ENCODE measurements around the gene ENTPD8. TPM values are rescaled to one million over a fixed set of nuclear protein-coding genes. Genes with fewer than 3 reads are reported as not detected.
"Not testable (repeated sequence)": the region's sequence is repeated elsewhere in the genome, so short reads cannot be mapped to it uniquely, and the experiment has no call there.

The ENTPD8 gene
- total and polyA plus RNA-seq, 5 experiments from 2014 or later, result not detected

DNA sequence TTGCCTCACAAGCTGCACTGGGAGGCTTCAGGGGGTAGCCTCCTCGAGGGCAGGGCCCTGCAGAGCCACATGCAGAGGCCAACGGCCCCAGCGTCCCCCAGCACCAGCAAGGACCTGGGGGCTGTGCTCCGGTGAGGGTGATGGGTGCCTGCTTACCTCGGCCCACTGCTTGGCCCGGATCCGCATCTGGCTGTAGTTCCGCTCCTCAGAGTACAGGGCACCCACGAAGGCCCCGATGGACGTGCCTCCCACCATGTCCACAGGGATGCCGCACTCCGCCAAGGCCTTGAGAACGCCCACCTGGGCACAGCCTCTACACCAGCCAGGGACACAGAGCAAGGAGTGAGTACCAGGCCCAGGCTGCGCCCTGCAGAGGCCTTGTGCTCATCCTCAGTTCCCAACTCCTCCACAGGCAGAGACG is 26.0 kb upstream of the ENTPD8 start:
- H3K36me3 Mint-ChIP-seq, result peaks cover 0 to 2% (median 0%) of the 10 kb centered on the region in 3 donors
- peaks cover 0 to 8% (median 0%) of the 10 kb centered on the region in 5 donors for H3K27me3 Mint-ChIP-seq
- H3K9me3 Mint-ChIP-seq, result peaks cover 0 to 4% (median 0%) of the 10 kb centered on the region in 9 donors
- peaks cover 12 to 29% (median 15%) of the 10 kb centered on the region in 4 donors for H3K4me1 Mint-ChIP-seq
- no peak for DNase-seq
- peak overlapping the region in 1 of 10 donors; percentile 70 for H3K27ac Mint-ChIP-seq
- no peak overlapping the region for H3K4me3 Mint-ChIP-seq
- no peak for ATAC-seq
- POLR2A ChIA-PET, result no interaction called here

DNA sequence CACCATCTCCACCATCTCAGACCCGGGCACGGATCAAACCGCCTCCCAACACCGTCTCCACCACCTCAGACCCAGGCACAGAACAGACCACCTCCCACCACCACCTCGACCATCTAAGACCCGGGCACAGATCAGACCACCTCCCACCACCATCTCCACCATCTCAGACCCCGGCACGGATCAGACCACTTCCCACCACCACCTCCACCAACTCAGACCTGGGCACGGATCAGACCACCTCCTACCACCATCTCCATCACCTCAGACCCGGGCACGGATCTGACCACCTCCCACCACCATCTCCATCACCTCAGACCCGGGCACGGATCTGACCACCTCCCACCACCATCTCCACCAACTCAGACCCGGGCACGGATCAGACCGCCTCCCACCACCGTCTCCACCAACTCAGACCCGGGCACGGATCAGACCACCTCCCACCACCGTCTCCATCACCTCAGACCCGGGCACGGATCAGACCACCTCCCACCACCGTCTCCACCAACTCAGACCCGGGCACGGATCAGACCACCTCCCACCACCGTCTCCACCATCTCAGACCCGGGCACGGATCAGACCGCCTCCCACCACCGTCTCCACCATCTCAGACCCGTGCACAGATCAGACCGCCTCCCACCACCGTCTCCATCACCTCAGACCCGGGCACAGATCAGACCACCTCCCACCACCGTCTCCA is 25.4 kb upstream of the ENTPD8 start:
- H3K9me3 Mint-ChIP-seq, ATAC-seq, H3K27me3 Mint-ChIP-seq, POLR2A ChIA-PET, H3K36me3 Mint-ChIP-seq: not testable (repeated sequence)
- Mint-ChIP-seq H3K4me1 (peaks cover 10 to 33% (median 18%) of the 10 kb centered on the region in 4 donors), H3K27ac (peak overlapping the region in 3 of 10 donors; percentile 40 to 70 (median 65)), H3K4me3 (peak overlapping the region in 2 of 10 donors; percentile 26 to 31)
- DNase-seq, result peak in 1 of 10 donors; percentile 59

DNA sequence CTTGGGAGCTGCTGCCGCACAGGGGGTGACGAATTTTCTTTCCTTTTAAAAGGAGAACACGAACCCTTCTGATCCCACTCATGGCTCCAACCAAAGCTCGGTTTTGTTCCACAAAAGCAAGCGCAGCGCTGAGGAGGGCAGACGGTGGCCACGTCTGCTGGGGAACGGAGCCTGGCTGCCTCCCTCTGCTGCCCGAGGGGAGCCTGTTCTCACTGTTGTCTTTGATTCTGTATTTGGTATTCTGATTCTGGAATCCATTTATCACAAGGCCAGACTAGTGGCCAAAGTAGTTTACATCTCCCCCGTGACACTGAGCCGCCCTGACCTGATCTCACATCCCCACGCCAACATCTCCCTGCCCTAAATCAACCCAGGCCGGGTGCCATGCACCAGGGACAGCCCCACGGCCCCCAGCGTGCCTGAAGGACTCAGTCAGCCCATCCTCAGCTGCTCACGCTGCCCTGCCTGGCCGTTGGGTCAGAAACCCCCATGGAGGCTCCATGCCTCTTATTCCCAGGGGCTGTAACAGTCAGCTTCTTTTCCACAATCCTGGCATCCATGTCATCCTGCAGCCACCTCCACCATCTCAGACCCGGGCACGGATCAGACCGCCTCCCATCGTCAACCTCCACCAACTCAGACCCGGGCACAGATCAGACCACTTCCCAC is 24.7 kb upstream of the ENTPD8 start:
- no peak for DNase-seq
- Mint-ChIP-seq H3K27ac (peak overlapping the region in 5 of 10 donors; percentile 20 to 65 (median 49)), H3K27me3 (peaks cover 0 to 8% (median 0%) of the 10 kb centered on the region in 5 donors), H3K9me3 (no peaks in the 10 kb centered on the region), H3K4me1 (peaks cover 8 to 38% (median 18%) of the 10 kb centered on the region in 4 donors), H3K4me3 (peak overlapping the region in 3 of 10 donors; percentile 15 to 49 (median 15)), H3K36me3 (peaks cover 0 to 2% (median 0%) of the 10 kb centered on the region in 3 donors)
- no peak for ATAC-seq
- POLR2A ChIA-PET, result no interaction called here

GRCh38 chr9:137465000-137465719 is 24.0 kb upstream of the ENTPD8 start:
- POLR2A ChIA-PET, result no interaction called here

DNA sequence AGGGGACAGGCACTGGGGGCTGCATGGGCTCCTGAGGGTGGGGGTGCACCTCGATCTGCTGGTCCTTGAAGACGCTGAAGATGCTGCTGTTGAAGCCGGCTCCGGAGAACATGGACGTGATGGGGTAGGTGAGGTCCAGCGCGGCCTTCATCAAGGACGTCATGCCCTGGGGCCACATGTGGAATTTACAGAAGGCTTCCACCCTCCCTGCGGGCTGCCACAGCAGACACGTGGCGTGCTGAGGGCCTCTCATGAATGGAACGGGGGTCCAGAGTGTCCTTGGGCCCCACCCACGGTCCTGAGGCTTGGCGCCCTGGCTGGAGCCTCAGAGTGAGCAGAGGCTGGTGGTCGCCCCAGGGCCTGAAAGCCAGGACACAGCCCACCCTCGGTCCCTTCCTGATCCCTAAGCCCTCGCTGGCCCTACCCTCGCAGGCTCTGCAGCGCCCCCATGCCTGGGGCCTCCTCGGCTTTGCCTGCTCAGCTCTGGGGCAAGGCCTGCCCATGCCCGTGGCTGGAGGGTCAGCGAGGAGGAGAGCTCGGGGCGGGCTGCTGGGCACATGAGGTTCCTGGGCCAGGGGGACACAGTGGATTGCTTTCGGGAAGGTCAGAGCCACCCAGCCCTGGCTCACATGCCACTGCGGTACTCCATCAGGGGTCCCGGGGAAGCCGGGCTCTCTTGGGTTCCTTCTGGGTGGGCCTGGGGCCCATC is 23.3 kb upstream of the ENTPD8 start:
- ATAC-seq, result no peak
- peaks cover 0 to 4% (median 0%) of the 10 kb centered on the region in 5 donors for H3K27me3 Mint-ChIP-seq
- peaks cover 0 to 2% (median 0%) of the 10 kb centered on the region in 3 donors for H3K36me3 Mint-ChIP-seq
- no peaks in the 10 kb centered on the region for H3K9me3 Mint-ChIP-seq
- peak in 1 of 10 donors; percentile 61 for DNase-seq
- H3K4me1 Mint-ChIP-seq, result peaks cover 6 to 44% (median 22%) of the 10 kb centered on the region in 4 donors
- H3K4me3 Mint-ChIP-seq, result peak overlapping the region in 1 of 10 donors; percentile 24
- peak overlapping the region in 4 of 10 donors; percentile 7 to 59 (median 40) for H3K27ac Mint-ChIP-seq
- POLR2A ChIA-PET, result no interaction called here

More at GRCh38 chr9:137465000-137465719, 24.0 kb upstream of the ENTPD8 start:
- DNase-seq (peak in 1 of 10 donors; percentile 52), ATAC-seq (no peak)
- peaks cover 6 to 40% (median 16%) of the 10 kb centered on the region in 4 donors for H3K4me1 Mint-ChIP-seq
- no peak overlapping the region for H3K4me3 Mint-ChIP-seq
- peaks cover 0 to 2% (median 0%) of the 10 kb centered on the region in 3 donors for H3K36me3 Mint-ChIP-seq
- peaks cover 0 to 7% (median 0%) of the 10 kb centered on the region in 5 donors for H3K27me3 Mint-ChIP-seq
- no peaks in the 10 kb centered on the region for H3K9me3 Mint-ChIP-seq
- no peak overlapping the region for H3K27ac Mint-ChIP-seq

- H3K9me3 Mint-ChIP-seq, result no peaks in the 10 kb centered on the region
- H3K27ac Mint-ChIP-seq, result peak overlapping the region in 7 of 10 donors; percentile 7 to 69 (median 41)
- no peak for ATAC-seq
- peak in 1 of 10 donors; percentile 61 for DNase-seq
- peaks cover 6 to 41% (median 23%) of the 10 kb centered on the region in 4 donors for H3K4me1 Mint-ChIP-seq
- H3K4me3 Mint-ChIP-seq, result peak overlapping the region in 3 of 10 donors; percentile 7 to 24 (median 8)
- peaks cover 0 to 4% (median 0%) of the 10 kb centered on the region in 5 donors for H3K27me3 Mint-ChIP-seq
- peaks cover 0 to 2% (median 0%) of the 10 kb centered on the region in 3 donors for H3K36me3 Mint-ChIP-seq
- POLR2A ChIA-PET, result interaction anchor here (0.5 kb wide), 1 partner anchor 12 kb away, joined by 3 read pairs; no protein-coding TSS in a partner anchor
These were observed 22.8 kb upstream of the ENTPD8 start for GRCh38 chr9:137463931-137464290.

- no peak for ATAC-seq
- peaks cover 0 to 2% (median 0%) of the 10 kb centered on the region in 3 donors for H3K36me3 Mint-ChIP-seq
- H3K27me3 Mint-ChIP-seq, result peaks cover 0 to 4% (median 0%) of the 10 kb centered on the region in 5 donors
- H3K4me1 Mint-ChIP-seq, result peaks cover 6 to 41% (median 23%) of the 10 kb centered on the region in 4 donors
- POLR2A ChIA-PET, result interaction anchor here (0.5 to 4.6 kb wide), 6 partner anchors 11 to 89 kb away, joined by 3 to 26 read pairs (median 3); partner anchors contain the start of genes EXD3, MRPL41, NOXA1 and PNPLA7
- peak in 1 of 10 donors; percentile 60 for DNase-seq
- no peaks in the 10 kb centered on the region for H3K9me3 Mint-ChIP-seq
- H3K4me3 Mint-ChIP-seq, result peak overlapping the region; percentile 26 to 80 (median 59)
- peak overlapping the region in 9 of 10 donors; percentile 26 to 98 (median 92) for H3K27ac Mint-ChIP-seq
These were observed 22.1 kb upstream of the ENTPD8 start for GRCh38 chr9:137462986-137463930.

- Mint-ChIP-seq H3K9me3 (no peaks in the 10 kb centered on the region), H3K4me1 (peaks cover 6 to 41% (median 23%) of the 10 kb centered on the region in 4 donors)
These were observed 21.3 kb upstream of the ENTPD8 start for GRCh38 chr9:137462396-137462985.

GRCh38 chr9:137461663-137462395 is 20.7 kb upstream of the ENTPD8 start:
- Mint-ChIP-seq H3K36me3 (peaks cover 0 to 2% (median 0%) of the 10 kb centered on the region in 3 donors), H3K27ac (peak overlapping the region; percentile 86 to 98 (median 96)), H3K9me3 (no peaks in the 10 kb centered on the region), H3K4me1 (peaks cover 6 to 44% (median 27%) of the 10 kb centered on the region in 4 donors), H3K27me3 (peaks cover 0 to 4% (median 0%) of the 10 kb centered on the region in 5 donors), H3K4me3 (peak overlapping the region; percentile 76 to 90 (median 83))
- peak; percentile 69 to 97 (median 94) for DNase-seq
- peak; percentile 76 to 86 for ATAC-seq
- POLR2A ChIA-PET, result interaction anchor here (0.7 to 4.6 kb wide), 8 partner anchors 10 to 221 kb away, joined by 3 to 26 read pairs (median 4); partner anchors contain the start of genes EHMT1, EXD3, MRPL41 and NOXA1

More at GRCh38 chr9:137462396-137462985, 21.3 kb upstream of the ENTPD8 start:
- ATAC-seq (peak in 1 of 2 donors; percentile 0), DNase-seq (peak in 1 of 10 donors; percentile 64)
- peak overlapping the region in 9 of 10 donors; percentile 86 to 98 (median 97) for H3K27ac Mint-ChIP-seq
- peaks cover 0 to 2% (median 0%) of the 10 kb centered on the region in 3 donors for H3K36me3 Mint-ChIP-seq
- H3K4me3 Mint-ChIP-seq, result peak overlapping the region; percentile 46 to 90 (median 83)
- POLR2A ChIA-PET, result interaction anchor here (0.7 to 4.6 kb wide), 8 partner anchors 14 to 221 kb away, joined by 3 to 26 read pairs (median 4); partner anchors contain the start of genes EHMT1, EXD3, MRPL41 and NOXA1
- H3K27me3 Mint-ChIP-seq, result peaks cover 0 to 4% (median 0%) of the 10 kb centered on the region in 5 donors

Measured in naive thymus-derived CD8-positive, alpha-beta T cell (primary cell).